HFFc6 (cell line): ENCODE results near the gene CNFN. TPM values are rescaled to one million over a fixed set of nuclear protein-coding genes. Genes with fewer than 3 reads are reported as not detected.

Experiments used
- DNase-seq: peaks from one replicate; pipeline ENCODE4 v3.0.0-alpha.2; 2018
- H3K27ac Mint-ChIP-seq: 2 replicates; pipeline ENCODE4 v1.8.0; 2020; ENCODE audit warnings: mild to moderate bottlenecking, mixed read lengths
- H3K27me3 Mint-ChIP-seq: 2 replicates; pipeline ENCODE4 v1.8.0; 2021; ENCODE audit warnings: mild to moderate bottlenecking, moderate library complexity, mixed read lengths; ENCODE audit not compliant: insufficient read depth
- H3K36me3 Mint-ChIP-seq: 2 replicates; pipeline ENCODE4 v1.8.0; 2021; ENCODE audit warnings: low read depth, mixed read lengths
- H3K4me1 Mint-ChIP-seq: 2 replicates; pipeline ENCODE4 v1.8.0; 2020; ENCODE audit warnings: low read depth, mixed read lengths
- H3K4me3 Mint-ChIP-seq: 2 replicates; pipeline ENCODE4 v1.8.0; 2020; ENCODE audit warnings: mild to moderate bottlenecking, moderate library complexity, mixed read lengths
- H3K9me3 Mint-ChIP-seq: 2 replicates; pipeline ENCODE4 v1.8.0; 2020; ENCODE audit warnings: mild to moderate bottlenecking, mixed read lengths
- CTCF ChIP-seq: fragments of 200-600 bp; sonication (generic); IDR thresholded peaks from 2 replicates; pipeline ENCODE4 v1.5.0; 2021; ENCODE audit warnings: antibody characterized with exemption, mild to moderate bottlenecking
- total RNA-seq, 6 experiments: library from RNA; stranded (reverse); fragmentation: NEBNext Ultra II Directional; extraction: Animal tissue kit (Norgen Biotek cat#: 25700); gene quantifications; 2 replicates in 1 of 6; 3 replicates in 5 of 6; pipeline ENCODE4 v1.2.3, GENCODE V29; 2021

Gene CNFN
- total RNA-seq, 6 experiments from 2014 or later, result 0.48 to 0.80 (median 0.68) TPM

GRCh38 chr19:42423462-42424344 is 33.6 kb upstream of the CNFN start:
- Mint-ChIP-seq H3K4me1 (peaks cover 35% of the 10 kb centered on the region), H3K27ac (peak overlapping the region; percentile 83), H3K27me3 (peaks cover 3% of the 10 kb centered on the region; the same call in 1 of the 2 replicates), H3K9me3 (no peaks in the 10 kb centered on the region), H3K4me3 (peak overlapping the region; percentile 88), H3K36me3 (no peaks in the 10 kb centered on the region)
- peak; percentile 84 for DNase-seq
- no peak for TF ChIP-seq CTCF

- peak overlapping the region; percentile 88 for H3K4me3 Mint-ChIP-seq
- no peaks in the 10 kb centered on the region for H3K36me3 Mint-ChIP-seq
- no peaks in the 10 kb centered on the region for H3K9me3 Mint-ChIP-seq
- H3K27ac Mint-ChIP-seq, result peak overlapping the region; percentile 83
- peaks cover 3% of the 10 kb centered on the region; the same call in 1 of the 2 replicates for H3K27me3 Mint-ChIP-seq
- H3K4me1 Mint-ChIP-seq, result peaks cover 35% of the 10 kb centered on the region
- DNase-seq, result no peak
- no peak for TF ChIP-seq CTCF
These were observed 32.9 kb upstream of the CNFN start for GRCh38 chr19:42422901-42423461.

- TF ChIP-seq CTCF, result no peak
- peak overlapping the region; percentile 88 for H3K4me3 Mint-ChIP-seq
- DNase-seq, result no peak
- no peaks in the 10 kb centered on the region for H3K36me3 Mint-ChIP-seq
- peak overlapping the region; percentile 83 for H3K27ac Mint-ChIP-seq
- H3K9me3 Mint-ChIP-seq, result no peaks in the 10 kb centered on the region
- peaks cover 35% of the 10 kb centered on the region for H3K4me1 Mint-ChIP-seq
- H3K27me3 Mint-ChIP-seq, result peaks cover 2% of the 10 kb centered on the region; the same call in 1 of the 2 replicates
These were observed 32.2 kb upstream of the CNFN start for GRCh38 chr19:42422092-42422900.

- peak overlapping the region; percentile 22; the same call in 1 of the 2 replicates for H3K27ac Mint-ChIP-seq
- H3K27me3 Mint-ChIP-seq, result peaks cover 2% of the 10 kb centered on the region; the same call in 1 of the 2 replicates
- peaks cover 35% of the 10 kb centered on the region for H3K4me1 Mint-ChIP-seq
- H3K4me3 Mint-ChIP-seq, result peak overlapping the region; percentile 88; the same call in 1 of the 2 replicates
- no peaks in the 10 kb centered on the region for H3K9me3 Mint-ChIP-seq
- no peaks in the 10 kb centered on the region for H3K36me3 Mint-ChIP-seq
- TF ChIP-seq CTCF, result no peak
- peak; percentile 65 for DNase-seq
These were observed 31.5 kb upstream of the CNFN start for GRCh38 chr19:42421591-42422031.

GRCh38 chr19:42421101-42421500 is 31.0 kb upstream of the CNFN start:
- H3K36me3 Mint-ChIP-seq, result no peaks in the 10 kb centered on the region
- no peak for DNase-seq
- H3K27ac Mint-ChIP-seq, result peak overlapping the region; percentile 22; the same call in 1 of the 2 replicates
- H3K4me1 Mint-ChIP-seq, result peaks cover 35% of the 10 kb centered on the region
- H3K27me3 Mint-ChIP-seq, result peaks cover 2% of the 10 kb centered on the region; the same call in 1 of the 2 replicates
- H3K9me3 Mint-ChIP-seq, result no peaks in the 10 kb centered on the region
- TF ChIP-seq CTCF, result no peak
- H3K4me3 Mint-ChIP-seq, result no peak overlapping the region
